ENCODE results near the gene ACTN4.

DNA sequence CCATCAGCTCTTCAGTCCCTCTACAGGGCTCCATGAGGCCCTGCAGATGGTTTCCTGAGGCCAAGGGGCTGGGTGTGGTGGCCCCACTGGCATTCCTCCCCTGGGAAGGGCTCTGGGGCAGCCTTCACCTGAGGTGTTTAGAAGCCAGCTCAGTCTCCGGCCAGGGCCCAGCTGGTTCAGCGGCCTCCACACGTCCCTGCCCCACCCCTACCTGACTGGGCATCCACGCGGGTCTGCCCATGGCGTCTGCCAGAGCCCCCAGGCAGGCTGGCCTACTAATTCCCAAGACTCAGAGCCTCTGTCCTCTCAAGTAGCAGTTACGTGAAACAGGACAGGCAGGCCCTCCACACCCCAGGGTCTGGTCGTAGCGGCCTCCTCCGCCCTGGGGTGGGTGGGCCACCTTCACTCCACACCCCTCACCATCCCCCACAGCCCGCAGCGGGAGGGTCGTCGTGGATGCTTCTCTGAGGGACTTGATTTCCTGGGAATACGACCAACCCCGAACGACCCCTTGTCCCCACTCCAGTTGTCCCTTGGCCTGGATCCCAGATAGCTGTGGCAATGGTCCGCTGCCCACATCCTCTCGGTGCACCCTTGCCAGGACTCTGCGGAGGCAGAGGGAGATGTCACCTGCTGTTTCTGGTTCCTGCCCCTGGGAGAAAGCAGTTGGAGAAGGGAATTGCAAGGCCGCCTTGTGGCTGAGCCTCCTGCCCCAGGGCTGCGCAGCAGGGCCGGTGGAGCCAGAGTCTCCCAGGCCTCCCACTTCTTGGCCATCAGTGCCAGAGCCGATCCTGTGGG is 72.5 kb downstream of the ACTN4 start:
- TF ChIP-seq, protein P1, sequence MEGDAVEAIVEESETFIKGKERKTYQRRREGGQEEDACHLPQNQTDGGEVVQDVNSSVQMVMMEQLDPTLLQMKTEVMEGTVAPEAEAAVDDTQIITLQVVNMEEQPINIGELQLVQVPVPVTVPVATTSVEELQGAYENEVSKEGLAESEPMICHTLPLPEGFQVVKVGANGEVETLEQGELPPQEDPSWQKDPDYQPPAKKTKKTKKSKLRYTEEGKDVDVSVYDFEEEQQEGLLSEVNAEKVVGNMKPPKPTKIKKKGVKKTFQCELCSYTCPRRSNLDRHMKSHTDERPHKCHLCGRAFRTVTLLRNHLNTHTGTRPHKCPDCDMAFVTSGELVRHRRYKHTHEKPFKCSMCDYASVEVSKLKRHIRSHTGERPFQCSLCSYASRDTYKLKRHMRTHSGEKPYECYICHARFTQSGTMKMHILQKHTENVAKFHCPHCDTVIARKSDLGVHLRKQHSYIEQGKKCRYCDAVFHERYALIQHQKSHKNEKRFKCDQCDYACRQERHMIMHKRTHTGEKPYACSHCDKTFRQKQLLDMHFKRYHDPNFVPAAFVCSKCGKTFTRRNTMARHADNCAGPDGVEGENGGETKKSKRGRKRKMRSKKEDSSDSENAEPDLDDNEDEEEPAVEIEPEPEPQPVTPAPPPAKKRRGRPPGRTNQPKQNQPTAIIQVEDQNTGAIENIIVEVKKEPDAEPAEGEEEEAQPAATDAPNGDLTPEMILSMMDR (IDR thresholded peaks at IDR 0.05): no peak
- TF ChIP-seq POLR2AphosphoS5 (IDR thresholded peaks at IDR 0.05; ENCODE audit: low read depth, low read length) (no peak; the same call in none of the 2 replicates), SIN3A (IDR thresholded peaks at IDR 0.05; ENCODE audit: borderline replicate concordance, insufficient read depth, low read depth, low read length) (no peak)
- TF ChIP-seq, protein P2, sequence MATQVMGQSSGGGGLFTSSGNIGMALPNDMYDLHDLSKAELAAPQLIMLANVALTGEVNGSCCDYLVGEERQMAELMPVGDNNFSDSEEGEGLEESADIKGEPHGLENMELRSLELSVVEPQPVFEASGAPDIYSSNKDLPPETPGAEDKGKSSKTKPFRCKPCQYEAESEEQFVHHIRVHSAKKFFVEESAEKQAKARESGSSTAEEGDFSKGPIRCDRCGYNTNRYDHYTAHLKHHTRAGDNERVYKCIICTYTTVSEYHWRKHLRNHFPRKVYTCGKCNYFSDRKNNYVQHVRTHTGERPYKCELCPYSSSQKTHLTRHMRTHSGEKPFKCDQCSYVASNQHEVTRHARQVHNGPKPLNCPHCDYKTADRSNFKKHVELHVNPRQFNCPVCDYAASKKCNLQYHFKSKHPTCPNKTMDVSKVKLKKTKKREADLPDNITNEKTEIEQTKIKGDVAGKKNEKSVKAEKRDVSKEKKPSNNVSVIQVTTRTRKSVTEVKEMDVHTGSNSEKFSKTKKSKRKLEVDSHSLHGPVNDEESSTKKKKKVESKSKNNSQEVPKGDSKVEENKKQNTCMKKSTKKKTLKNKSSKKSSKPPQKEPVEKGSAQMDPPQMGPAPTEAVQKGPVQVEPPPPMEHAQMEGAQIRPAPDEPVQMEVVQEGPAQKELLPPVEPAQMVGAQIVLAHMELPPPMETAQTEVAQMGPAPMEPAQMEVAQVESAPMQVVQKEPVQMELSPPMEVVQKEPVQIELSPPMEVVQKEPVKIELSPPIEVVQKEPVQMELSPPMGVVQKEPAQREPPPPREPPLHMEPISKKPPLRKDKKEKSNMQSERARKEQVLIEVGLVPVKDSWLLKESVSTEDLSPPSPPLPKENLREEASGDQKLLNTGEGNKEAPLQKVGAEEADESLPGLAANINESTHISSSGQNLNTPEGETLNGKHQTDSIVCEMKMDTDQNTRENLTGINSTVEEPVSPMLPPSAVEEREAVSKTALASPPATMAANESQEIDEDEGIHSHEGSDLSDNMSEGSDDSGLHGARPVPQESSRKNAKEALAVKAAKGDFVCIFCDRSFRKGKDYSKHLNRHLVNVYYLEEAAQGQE (IDR thresholded peaks at IDR 0.05; ENCODE audit: insufficient read depth in 1 of 2, low read depth in 2 of 2, low read length in 1 of 2): no peak

All from Panc1 (cell line).